Lung (tissue), 12 donors: ENCODE data around the gene PODXL2. TPM values are rescaled to one million over a fixed set of nuclear protein-coding genes. Genes with fewer than 3 reads are reported as not detected.

Source experiments
- ATAC-seq: fragments of 200-7000 bp; cut with Tn5 transposase; one replicate; pipeline ENCODE4 v1.9.1; 2020; ENCODE audit warnings: moderate number of reproducible peaks; ENCODE audit not compliant: insufficient read depth, low FRiP score
- DNase-seq, 3 donors: peaks; one replicate each; pipeline ENCODE4 v3.0.0-alpha.2; 2013 to 2017
- H3K27ac ChIP-seq, 2 donors: one replicate each; pipeline ENCODE4 v1.5.1; 2013; ENCODE audit warnings: mild to moderate bottlenecking in 2 of 2, moderate library complexity in 2 of 2, control low read depth in 1 of 2, inconsistent platforms in 1 of 2, low read depth in 1 of 2, low read length in 1 of 2
- H3K27me3 ChIP-seq, 3 donors: one replicate each; pipeline ENCODE4 v1.5.1; 2013; ENCODE audit warnings: low read length in 2 of 3; ENCODE audit not compliant: control insufficient read depth in 3 of 3, insufficient read depth in 3 of 3
- H3K36me3 ChIP-seq, 4 donors: one replicate each; pipeline ENCODE4 v1.5.1; 2013; ENCODE audit warnings: low read length in 4 of 4, mild to moderate bottlenecking in 1 of 4, moderate library complexity in 1 of 4; ENCODE audit not compliant: control insufficient read depth in 4 of 4, insufficient read depth in 4 of 4
- H3K4me1 ChIP-seq, 5 donors: one replicate each; pipeline ENCODE4 v1.5.1; 2013; ENCODE audit warnings: low read length in 5 of 5, mild to moderate bottlenecking in 2 of 5, moderate library complexity in 1 of 5; ENCODE audit not compliant: control insufficient read depth in 5 of 5, insufficient read depth in 5 of 5
- H3K4me3 ChIP-seq: one replicate; pipeline ENCODE4 v1.5.1; 2013; ENCODE audit warnings: mild to moderate bottlenecking, control low read depth, moderate library complexity
- H3K9ac ChIP-seq, 2 donors: one replicate each; pipeline ENCODE4 v1.5.1; 2013; ENCODE audit warnings: low read length in 2 of 2, control low read depth in 1 of 2; ENCODE audit not compliant: insufficient read depth in 1 of 2
- H3K9me3 ChIP-seq, 4 donors: one replicate each; pipeline ENCODE4 v1.5.1; 2013; ENCODE audit warnings: low read length in 3 of 4, mild to moderate bottlenecking in 1 of 4, moderate library complexity in 1 of 4; ENCODE audit not compliant: control insufficient read depth in 4 of 4, insufficient read depth in 3 of 4
- WGBS, 2 donors: extraction: QIAGEN DNeasy Blood & Tissue Kit; methylation state at CpG; one replicate each; pipeline ENCODE4 v1.1.7; 2013; 5-methylcytosine and 5-hydroxymethylcytosine counted together
- polyA plus RNA-seq, 2 donors: library from polyadenylated mRNA; stranded (reverse); fragments of 200-250 nt; gene quantifications; one replicate each; pipeline ENCODE4 v1.2.1, GENCODE V29; 2013
- total RNA-seq, 2 donors: library from RNA; depleted of rRNA in 1 of 2; stranded (reverse); fragments of >200 nt in 1 of 2; gene quantifications; one replicate each; pipeline ENCODE4 v1.2.1, GENCODE V29; 2014 to 2021
- TF ChIP-seq, protein P1 (sequence below): IDR thresholded peaks from 2 replicates; pipeline ENCODE4 v1.5.1; 2012; ENCODE audit warnings: mild to moderate bottlenecking; ENCODE audit errors: control extremely low read depth, extremely low read depth
- donor health status: control.
- donor health status: control.
- donor health status: Bipolar disorder and iron deficiency.
- donor health status: healthy.
- donor health status: DM: yes; HTN: yes; CAD: no.

The PODXL2 gene
- total and polyA plus RNA-seq, 4 donors = 3.1 to 7.3 (median 4.6) TPM

DNA sequence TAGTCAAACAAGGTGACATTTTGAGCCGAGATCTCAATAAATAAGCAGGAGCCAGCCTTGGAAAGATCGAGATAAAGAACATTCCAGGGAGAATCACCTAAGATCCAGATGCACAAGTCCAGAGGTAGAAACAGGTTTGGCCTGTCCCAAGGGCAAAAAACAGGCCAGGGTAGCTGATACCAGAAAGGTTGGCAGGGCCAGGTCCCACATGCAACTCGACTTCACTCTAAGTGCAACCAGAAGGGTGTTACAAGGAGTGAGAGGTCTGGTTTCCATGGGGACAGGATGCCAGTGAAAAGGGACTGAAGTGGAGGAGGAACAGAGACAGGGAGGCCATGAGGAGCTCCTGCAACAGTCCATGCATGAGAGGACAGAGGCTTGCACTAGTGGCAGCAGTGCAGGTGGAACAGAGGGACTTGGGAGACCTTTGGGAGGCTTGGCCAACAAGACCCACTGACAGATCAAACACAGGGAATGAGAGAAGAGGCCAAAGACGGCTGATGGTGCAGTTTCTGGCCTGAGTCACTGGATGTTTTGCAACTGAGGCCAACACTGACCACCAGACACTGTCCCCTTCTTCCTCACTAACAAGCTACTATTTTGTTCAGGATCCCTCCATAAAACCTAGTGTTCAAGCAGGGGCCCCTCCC lies 43.7 kb upstream of the PODXL2 start:
- no peaks in the 10 kb centered on the region for H3K9me3 ChIP-seq
- no peak for DNase-seq
- no peak for ATAC-seq
- H3K9ac ChIP-seq = no peak overlapping the region
- no peak overlapping the region for H3K4me3 ChIP-seq
- peaks cover 0 to 29% (median 10%) of the 10 kb centered on the region in 5 donors for H3K4me1 ChIP-seq
- peak overlapping the region in 1 of 2 donors; percentile 32 for H3K27ac ChIP-seq
- TF ChIP-seq, protein P1, sequence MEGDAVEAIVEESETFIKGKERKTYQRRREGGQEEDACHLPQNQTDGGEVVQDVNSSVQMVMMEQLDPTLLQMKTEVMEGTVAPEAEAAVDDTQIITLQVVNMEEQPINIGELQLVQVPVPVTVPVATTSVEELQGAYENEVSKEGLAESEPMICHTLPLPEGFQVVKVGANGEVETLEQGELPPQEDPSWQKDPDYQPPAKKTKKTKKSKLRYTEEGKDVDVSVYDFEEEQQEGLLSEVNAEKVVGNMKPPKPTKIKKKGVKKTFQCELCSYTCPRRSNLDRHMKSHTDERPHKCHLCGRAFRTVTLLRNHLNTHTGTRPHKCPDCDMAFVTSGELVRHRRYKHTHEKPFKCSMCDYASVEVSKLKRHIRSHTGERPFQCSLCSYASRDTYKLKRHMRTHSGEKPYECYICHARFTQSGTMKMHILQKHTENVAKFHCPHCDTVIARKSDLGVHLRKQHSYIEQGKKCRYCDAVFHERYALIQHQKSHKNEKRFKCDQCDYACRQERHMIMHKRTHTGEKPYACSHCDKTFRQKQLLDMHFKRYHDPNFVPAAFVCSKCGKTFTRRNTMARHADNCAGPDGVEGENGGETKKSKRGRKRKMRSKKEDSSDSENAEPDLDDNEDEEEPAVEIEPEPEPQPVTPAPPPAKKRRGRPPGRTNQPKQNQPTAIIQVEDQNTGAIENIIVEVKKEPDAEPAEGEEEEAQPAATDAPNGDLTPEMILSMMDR = no peak
- H3K27me3 ChIP-seq = no peaks in the 10 kb centered on the region
- WGBS, 2 donors = 61 to 77% methylated on average over 4 of the region's 4 CpGs
- H3K36me3 ChIP-seq = peaks cover 0 to 7% (median 0%) of the 10 kb centered on the region in 4 donors

DNA sequence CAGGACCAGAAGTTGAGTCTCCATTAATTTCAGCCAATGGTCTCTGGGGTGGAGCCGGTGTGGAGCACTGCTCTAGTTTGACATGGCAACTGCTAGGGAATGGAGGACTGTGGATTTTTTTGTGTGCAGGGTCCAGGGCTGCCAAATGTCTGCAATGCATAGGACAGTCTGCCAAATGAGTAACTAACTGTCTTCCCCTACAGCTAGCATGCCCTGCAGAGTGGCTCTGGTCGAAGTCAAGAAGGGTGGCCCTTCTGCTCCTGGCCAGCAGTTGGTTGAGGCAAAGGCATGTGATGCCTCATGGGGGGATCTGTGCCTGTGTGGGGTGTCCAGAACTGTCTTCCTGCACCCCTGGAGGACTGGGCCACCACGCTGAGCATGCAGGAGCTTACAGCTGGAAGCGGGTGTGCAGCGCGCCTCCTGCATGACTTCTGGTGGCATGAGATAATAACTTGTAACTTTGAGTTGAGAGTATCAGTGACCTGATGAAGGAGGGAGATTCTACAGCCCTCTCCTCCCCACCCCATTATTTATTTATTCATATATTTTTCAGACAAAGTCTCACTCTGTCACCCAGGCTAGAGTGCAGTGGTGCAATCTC lies 43.1 kb upstream of the PODXL2 start:
- WGBS, 2 donors = 93 to 95% methylated on average over 6 of the region's 6 CpGs
- Histone ChIP-seq H3K27ac (no peak overlapping the region), H3K9me3 (no peaks in the 10 kb centered on the region), H3K27me3 (no peaks in the 10 kb centered on the region), H3K9ac (no peak overlapping the region), H3K4me3 (no peak overlapping the region), H3K4me1 (peaks cover 0 to 23% (median 10%) of the 10 kb centered on the region in 5 donors), H3K36me3 (peaks cover 0 to 5% (median 0%) of the 10 kb centered on the region in 4 donors)
- DNase-seq (no peak), ATAC-seq (no peak)
- TF ChIP-seq, protein P1 = no peak

DNA sequence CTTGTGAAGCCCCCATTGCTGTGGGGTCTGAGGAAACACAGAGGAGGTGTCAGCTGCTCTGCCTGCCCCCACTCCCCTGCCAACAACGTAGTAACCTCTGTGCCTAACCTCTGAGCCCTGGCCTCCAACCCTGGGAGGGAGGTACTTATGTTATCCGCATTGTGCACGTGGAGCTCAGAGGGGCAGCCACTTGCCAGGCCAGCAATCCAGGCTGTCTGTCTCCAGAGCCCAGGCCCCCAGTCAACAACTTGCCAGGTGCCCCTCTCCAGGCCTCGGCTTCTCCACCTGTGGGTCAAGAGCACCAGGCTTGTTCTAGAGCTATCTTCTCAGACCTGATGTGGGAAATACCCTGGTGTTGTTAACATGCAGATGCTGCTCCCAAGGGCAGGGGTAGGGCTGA lies 41.1 kb upstream of the PODXL2 start:
- no peak overlapping the region for H3K9ac ChIP-seq
- no peak overlapping the region for H3K27ac ChIP-seq
- H3K36me3 ChIP-seq = peaks cover 0 to 2% (median 0%) of the 10 kb centered on the region in 4 donors
- ATAC-seq (no peak), DNase-seq (no peak)
- H3K4me1 ChIP-seq = peaks cover 0 to 32% (median 14%) of the 10 kb centered on the region in 5 donors
- WGBS, 2 donors = 90 to 93% methylated on average over 4 of the region's 4 CpGs
- no peaks in the 10 kb centered on the region for H3K27me3 ChIP-seq
- TF ChIP-seq, protein P1 = no peak
- no peaks in the 10 kb centered on the region for H3K9me3 ChIP-seq
- H3K4me3 ChIP-seq = no peak overlapping the region
